Mucosa of descending colon (tissue), 3 donors: ENCODE results near the gene DOCK6. TPM values are rescaled to one million over a fixed set of nuclear protein-coding genes. Genes with fewer than 3 reads are reported as not detected.
A peak's percentile ranks its signal among the peaks of the same experiment; 100 is the strongest.
"Not testable (repeated sequence)": the region's sequence is repeated elsewhere in the genome, so short reads cannot be mapped to it uniquely, and the experiment has no call there.

Experiments
- ATAC-seq: fragments of 200-7000 bp; cut with Tn5 transposase; one replicate; pipeline ENCODE4 v1.9.1; 2020; ENCODE audit warnings: mild to moderate bottlenecking, moderate library complexity
- DNase-seq, 3 donors: peaks; one replicate each; pipeline ENCODE4 v3.0.0-alpha.2; 2020
- H3K36me3 ChIP-seq: fragments of 200-600 bp; one replicate; pipeline ENCODE4 v1.8.0; 2021; ENCODE audit warnings: low read depth, mild to moderate bottlenecking
- H3K4me1 ChIP-seq: fragments of 200-600 bp; one replicate; pipeline ENCODE4 v1.8.0; 2021; ENCODE audit warnings: low read depth, mild to moderate bottlenecking
- H3K4me3 ChIP-seq: fragments of 200-600 bp; one replicate; pipeline ENCODE4 v1.8.0; 2021; ENCODE audit warnings: mild to moderate bottlenecking
- H3K9me3 ChIP-seq: fragments of 200-600 bp; one replicate; pipeline ENCODE4 v1.8.0; 2021; ENCODE audit warnings: mild to moderate bottlenecking
- intact Hi-C, 2 donors: fragments of 100-400 bp; cut with DNase I in 1 of 2; cut with micrococcal nuclease in 1 of 2; formaldehyde crosslinking; loops; one replicate each; pipeline versions ENCODE4 v1.11.0 to v1.11.1; 2022; cut with DNase I, micrococcal nuclease
- total RNA-seq, 3 donors: library from RNA; stranded (reverse); fragmentation: NEBNext Ultra II Directional in 2 of 3; extraction: Animal tissue kit (Norgen Biotek cat#: 25700) in 2 of 3; gene quantifications; one replicate each; pipeline versions ENCODE4 v1.2.1 to v1.2.4, GENCODE V29; 2021 to 2023
- TF ChIP-seq, protein P1 (sequence below): fragments of 200-600 bp; IDR thresholded peaks from one replicate; pipeline ENCODE4 v1.8.0; 2022; ENCODE audit warnings: antibody characterized with exemption, mild to moderate bottlenecking
- donor health status: DM: no; HTN: no; CAD: no; lungs with moderate emphysema.
- donor health status: DM: no; HTN: no; CAD: no.
- donor health status: DM: no; HTN: yes; CAD: no.

The DOCK6 gene
- total RNA-seq, 3 donors from 2014 or later: 62.4 to 94.7 (median 62.8) TPM

DNA sequence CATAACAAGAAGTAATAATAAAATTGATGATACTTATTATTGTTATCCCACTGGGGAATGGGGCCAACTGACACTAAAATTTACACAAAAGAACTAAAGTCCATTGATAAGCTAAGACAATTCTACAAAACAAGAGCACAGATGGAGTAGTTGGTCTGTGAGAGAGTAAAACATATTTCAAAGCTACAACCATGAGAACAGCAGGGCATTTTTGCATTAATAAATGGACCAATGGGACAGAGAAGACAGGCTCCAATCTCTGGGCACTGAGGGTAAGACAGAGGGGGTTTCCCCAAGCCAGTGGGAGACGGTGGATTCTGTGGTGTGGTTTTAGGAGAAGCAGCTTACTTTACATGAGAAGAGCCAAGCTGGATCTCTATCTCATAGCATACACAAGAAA, 79.3 kb downstream of the DOCK6 start:
- H3K36me3 ChIP-seq: no peaks in the 10 kb centered on the region
- ATAC-seq (no peak), DNase-seq (no peak)
- no peaks in the 10 kb centered on the region for H3K9me3 ChIP-seq
- peaks cover 10% of the 10 kb centered on the region for H3K4me1 ChIP-seq
- TF ChIP-seq, protein P1, sequence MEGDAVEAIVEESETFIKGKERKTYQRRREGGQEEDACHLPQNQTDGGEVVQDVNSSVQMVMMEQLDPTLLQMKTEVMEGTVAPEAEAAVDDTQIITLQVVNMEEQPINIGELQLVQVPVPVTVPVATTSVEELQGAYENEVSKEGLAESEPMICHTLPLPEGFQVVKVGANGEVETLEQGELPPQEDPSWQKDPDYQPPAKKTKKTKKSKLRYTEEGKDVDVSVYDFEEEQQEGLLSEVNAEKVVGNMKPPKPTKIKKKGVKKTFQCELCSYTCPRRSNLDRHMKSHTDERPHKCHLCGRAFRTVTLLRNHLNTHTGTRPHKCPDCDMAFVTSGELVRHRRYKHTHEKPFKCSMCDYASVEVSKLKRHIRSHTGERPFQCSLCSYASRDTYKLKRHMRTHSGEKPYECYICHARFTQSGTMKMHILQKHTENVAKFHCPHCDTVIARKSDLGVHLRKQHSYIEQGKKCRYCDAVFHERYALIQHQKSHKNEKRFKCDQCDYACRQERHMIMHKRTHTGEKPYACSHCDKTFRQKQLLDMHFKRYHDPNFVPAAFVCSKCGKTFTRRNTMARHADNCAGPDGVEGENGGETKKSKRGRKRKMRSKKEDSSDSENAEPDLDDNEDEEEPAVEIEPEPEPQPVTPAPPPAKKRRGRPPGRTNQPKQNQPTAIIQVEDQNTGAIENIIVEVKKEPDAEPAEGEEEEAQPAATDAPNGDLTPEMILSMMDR: no peak
- intact Hi-C loops: no loop called here
- H3K4me3 ChIP-seq: no peak overlapping the region

DNA sequence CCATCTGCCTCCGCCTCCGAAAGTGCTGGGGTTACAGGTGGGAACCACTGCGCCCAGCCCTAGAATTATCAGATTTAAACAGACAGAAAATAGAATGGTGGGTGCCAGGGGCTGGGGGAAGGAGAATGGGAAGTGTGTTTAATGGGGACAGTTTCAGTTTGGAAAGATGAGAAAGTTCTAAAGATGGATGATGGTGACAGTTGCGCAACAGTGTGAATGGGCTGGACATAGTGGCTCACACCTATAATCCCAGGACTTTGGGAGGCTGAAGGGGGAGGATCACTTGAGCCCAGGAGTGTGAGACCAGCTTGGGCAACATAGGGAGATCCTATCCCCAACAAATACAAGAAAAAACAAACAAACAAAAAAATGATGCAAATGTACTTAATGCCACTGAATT, 80.8 kb downstream of the DOCK6 start:
- intact Hi-C loops: no loop called here
- peaks cover 10% of the 10 kb centered on the region for H3K4me1 ChIP-seq
- no peak overlapping the region for H3K4me3 ChIP-seq
- DNase-seq (no peak), ATAC-seq (no peak)
- no peaks in the 10 kb centered on the region for H3K36me3 ChIP-seq
- H3K9me3 ChIP-seq: no peaks in the 10 kb centered on the region
- TF ChIP-seq, protein P1: no peak

DNA sequence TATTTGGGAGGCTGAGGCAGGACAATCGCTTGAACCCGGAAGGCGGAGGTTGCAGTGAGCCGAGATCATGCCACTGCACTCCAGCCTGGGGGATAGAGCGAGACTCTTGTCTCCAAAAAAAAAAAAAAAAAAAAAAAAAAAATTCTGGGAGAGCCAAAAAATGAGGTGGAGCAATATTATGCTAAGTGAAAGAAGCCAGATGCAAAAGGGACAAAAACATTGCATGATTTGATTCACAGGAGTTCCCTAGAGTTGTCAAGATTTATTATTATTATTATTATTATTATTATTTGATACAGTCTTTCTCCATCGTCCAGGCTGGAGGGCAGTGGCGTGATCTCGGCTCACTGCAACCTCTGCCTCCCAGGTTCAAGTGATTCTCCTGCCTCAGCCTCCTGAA, 81.3 kb downstream of the DOCK6 start:
- DNase-seq, H3K36me3 ChIP-seq, H3K4me3 ChIP-seq, intact Hi-C loops, H3K9me3 ChIP-seq, ATAC-seq: not testable (repeated sequence)
- peaks cover 10% of the 10 kb centered on the region for H3K4me1 ChIP-seq

DNA sequence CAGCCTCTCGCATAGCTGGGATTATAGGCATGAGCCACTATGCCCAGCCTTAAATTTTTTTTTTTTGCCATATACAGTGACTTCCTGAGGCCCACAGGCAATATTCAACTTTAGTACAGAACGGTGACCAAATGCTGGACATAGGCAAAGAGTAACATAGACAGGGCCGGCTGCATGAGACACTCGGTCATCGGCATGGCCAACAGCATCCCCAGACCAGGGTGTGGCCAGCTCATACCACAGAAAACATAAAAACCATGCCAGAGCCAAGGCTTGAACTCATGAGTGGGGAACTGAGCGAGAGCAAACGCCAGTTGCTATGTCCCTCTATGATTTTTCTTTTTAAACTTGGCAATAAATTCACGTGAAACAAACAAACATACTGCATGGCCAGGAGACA, 82.0 kb downstream of the DOCK6 start:
- no peaks in the 10 kb centered on the region for H3K36me3 ChIP-seq
- H3K4me3 ChIP-seq: no peak overlapping the region
- DNase-seq (no peak), ATAC-seq (peak; percentile 19)
- peaks cover 10% of the 10 kb centered on the region for H3K4me1 ChIP-seq
- H3K9me3 ChIP-seq: no peaks in the 10 kb centered on the region
- TF ChIP-seq, protein P1: no peak
- intact Hi-C loops: no loop called here

DNA sequence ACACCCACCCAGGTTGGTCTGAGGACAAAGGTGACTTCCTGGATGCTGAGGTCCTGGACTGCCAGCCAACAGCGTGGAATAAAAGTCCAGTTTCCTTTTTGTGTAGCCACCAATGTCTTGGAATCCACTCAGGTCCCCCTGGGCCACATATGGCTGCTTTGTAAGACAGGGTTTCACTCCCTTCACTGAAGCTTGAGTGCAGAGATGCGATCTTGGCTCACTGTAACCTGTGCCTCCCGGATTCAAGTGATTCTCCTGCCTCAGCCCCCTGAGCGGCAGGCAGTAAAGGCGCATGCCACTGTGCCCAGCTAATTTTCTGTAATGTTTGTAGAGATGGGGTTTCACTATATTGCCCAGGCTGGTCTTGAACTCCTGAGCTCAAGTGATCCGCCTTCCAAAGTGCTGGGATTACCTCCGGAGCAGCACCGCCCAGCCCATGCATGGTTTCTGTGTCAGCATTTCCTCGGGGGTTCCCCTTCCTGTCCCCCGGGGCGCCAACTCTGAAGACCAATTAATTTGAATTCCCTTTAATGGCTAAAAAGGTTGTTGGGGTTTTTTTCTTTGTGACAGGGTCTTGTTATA, 82.5 kb downstream of the DOCK6 start:
- TF ChIP-seq, protein P1: no peak

DNA sequence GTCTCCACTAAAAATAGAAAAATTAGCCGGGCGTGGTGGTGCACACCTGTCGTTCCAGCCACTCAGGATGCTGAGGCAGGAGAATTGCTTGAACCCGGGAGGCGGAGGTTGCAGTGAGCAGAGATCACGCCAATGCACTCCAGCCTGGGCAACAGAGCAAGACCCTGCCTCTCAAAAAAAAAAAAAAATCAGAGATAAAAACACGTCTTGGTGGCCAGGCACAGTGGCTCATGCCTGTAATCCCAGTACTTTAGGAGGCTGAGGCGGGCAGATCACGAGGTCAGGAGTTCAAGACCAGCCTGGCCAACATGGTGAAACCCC, 83.2 kb downstream of the DOCK6 start:
- H3K9me3 ChIP-seq, H3K36me3 ChIP-seq, ATAC-seq, intact Hi-C loops, H3K4me3 ChIP-seq, DNase-seq: not testable (repeated sequence)
- peaks cover 10% of the 10 kb centered on the region for H3K4me1 ChIP-seq

More for the DNA sequence above, 82.5 kb downstream of the DOCK6 start:
- Histone ChIP-seq H3K36me3 (no peaks in the 10 kb centered on the region), H3K4me1 (peaks cover 10% of the 10 kb centered on the region), H3K4me3 (no peak overlapping the region), H3K9me3 (no peaks in the 10 kb centered on the region)
- no peak for DNase-seq
- peak; percentile 71 for ATAC-seq
- intact Hi-C loops: no loop called here

DNA sequence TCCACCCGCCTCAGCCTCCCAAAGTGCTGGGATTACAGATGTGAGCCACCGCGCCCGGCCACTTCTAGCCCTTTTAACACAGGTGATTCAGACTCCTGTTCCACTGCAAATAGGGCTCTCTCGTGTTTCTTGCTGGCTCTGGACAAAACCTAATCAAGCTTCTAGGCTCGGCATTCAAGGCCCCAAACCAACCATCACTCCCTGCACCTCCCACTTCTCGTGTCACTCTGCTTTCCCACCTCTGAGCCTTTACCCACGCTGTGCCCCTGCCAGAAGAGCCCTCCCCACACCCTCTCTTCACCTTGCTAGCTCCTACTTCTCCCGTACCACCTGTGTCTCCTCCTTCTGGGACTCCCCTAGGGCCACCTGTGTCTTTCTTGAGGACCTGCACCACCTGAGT, 84.7 kb downstream of the DOCK6 start:
- Histone ChIP-seq H3K9me3 (no peaks in the 10 kb centered on the region), H3K36me3 (no peaks in the 10 kb centered on the region), H3K4me3 (no peak overlapping the region), H3K4me1 (peaks cover 10% of the 10 kb centered on the region)
- DNase-seq: no peak
- intact Hi-C loops: no loop called here
- no peak for ATAC-seq
- TF ChIP-seq, protein P1: no peak
